MM.1S (cell line): ENCODE results near the gene SGSM1.

Experiments used
- CTCF ChIP-seq: fragments of 300-600 bp; sonication (generic); IDR thresholded peaks from 2 replicates; pipeline ENCODE4 v1.5.1; 2016; ENCODE audit warnings: antibody characterized with exemption, low read length, mixed read lengths
- EZH2phosphoT487 ChIP-seq: fragments of 300-600 bp; sonication (generic); IDR thresholded peaks from 2 replicates; pipeline ENCODE4 v1.6.1; 2018; ENCODE audit warnings: antibody characterized with exemption, low read length

- no peak for TF ChIP-seq CTCF
- TF ChIP-seq EZH2phosphoT487, result no peak
Observed at GRCh38 chr22:24920029-24920428, 114.0 kb downstream of the SGSM1 start.
